HG03060 (cell line): ENCODE measurements around the gene USP36.
"Not testable (repeated sequence)": the region's sequence is repeated elsewhere in the genome, so short reads cannot be mapped to it uniquely, and the experiment has no call there.

Experiments
- ATAC-seq: cut with Tn5 transposase; IDR thresholded peaks from one replicate; pipeline ENCODE4 v1.9.1; 2021; ENCODE audit warnings: low read depth, moderate number of reproducible peaks; ENCODE audit not compliant: unreplicated experiment

Gene USP36

GRCh38 chr17:78794864-78795640 is 45.6 kb downstream of the USP36 start:
- ATAC-seq: no peak

- no peak for ATAC-seq
These were observed 46.2 kb downstream of the USP36 start for GRCh38 chr17:78794399-78794798.

- ATAC-seq: no peak
These were observed 46.6 kb downstream of the USP36 start for GRCh38 chr17:78793968-78794367.

- no peak for ATAC-seq
These were observed 47.2 kb downstream of the USP36 start for GRCh38 chr17:78793415-78793814.

- no peak for ATAC-seq
These were observed 48.5 kb downstream of the USP36 start for GRCh38 chr17:78791840-78792709.

GRCh38 chr17:78790552-78790951 is 50.1 kb downstream of the USP36 start:
- ATAC-seq: no peak

GRCh38 chr17:78789663-78790181 is 50.9 kb downstream of the USP36 start:
- ATAC-seq: no peak

- no peak for ATAC-seq
These were observed 51.4 kb downstream of the USP36 start for GRCh38 chr17:78789149-78789662.

- ATAC-seq: no peak
These were observed 52.2 kb downstream of the USP36 start for GRCh38 chr17:78788451-78788850.

- ATAC-seq: no peak
These were observed 53.2 kb downstream of the USP36 start for GRCh38 chr17:78787444-78787843.

GRCh38 chr17:78785663-78786057 is 55.0 kb downstream of the USP36 start:
- no peak for ATAC-seq

- ATAC-seq: no peak
These were observed 55.5 kb downstream of the USP36 start for GRCh38 chr17:78785011-78785662.

- ATAC-seq: no peak
These were observed 56.3 kb downstream of the USP36 start for GRCh38 chr17:78784352-78784751.

GRCh38 chr17:78783711-78784324 is 56.8 kb downstream of the USP36 start:
- no peak for ATAC-seq

GRCh38 chr17:78781893-78782304 is 58.7 kb downstream of the USP36 start, which contains the start of gene CYTH1:
Gene CYTH1 (minus strand): TSS chr17:78782273. CDS start chr17:78782223, 50 bp downstream.
- ATAC-seq: no peak

GRCh38 chr17:78781104-78781892 is 59.3 kb downstream of the USP36 start:
- ATAC-seq: no peak

GRCh38 chr17:78780335-78780734 is 60.3 kb downstream of the USP36 start:
- ATAC-seq: no peak

- no peak for ATAC-seq
These were observed 60.8 kb downstream of the USP36 start for GRCh38 chr17:78779850-78780249.

- ATAC-seq: not testable (repeated sequence)
These were observed 61.3 kb downstream of the USP36 start for GRCh38 chr17:78779286-78779651.
